Measurements from ENCODE around the gene FRMD4A. TPM values are rescaled to one million over a fixed set of nuclear protein-coding genes. Genes with fewer than 3 reads are reported as not detected.

The FRMD4A gene
- total and polyA plus RNA-seq, 2 of the 4 experiments (the other 2 are of a cell fraction), result 30.3 to 68.8 TPM

DNA sequence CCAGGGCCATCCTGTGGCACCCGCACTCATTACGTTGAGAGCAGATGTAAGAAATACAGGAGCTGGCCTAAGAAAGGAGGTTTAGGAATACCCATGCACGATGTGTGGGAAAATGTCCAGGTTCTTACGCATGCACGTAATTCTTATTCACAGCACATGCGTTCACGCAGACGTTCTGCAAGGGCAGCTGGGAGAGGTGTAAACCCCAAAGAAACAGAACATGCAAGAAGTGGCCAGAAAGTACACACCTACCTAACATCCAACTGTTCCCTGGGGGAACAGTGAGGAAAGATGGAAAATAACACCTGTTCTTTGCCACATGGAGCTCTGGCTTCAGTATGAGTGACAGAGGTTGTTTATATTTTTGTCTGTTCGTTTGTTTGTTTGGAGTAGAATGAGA lies 458.3 kb downstream of the FRMD4A start:
- no peak overlapping the region for H3K4me3 ChIP-seq (ENCODE audit: insufficient read depth, low read depth, low read length)
- H3K4ac ChIP-seq (ENCODE audit: low read depth, low read length), result no peak overlapping the region
- no peak overlapping the region for H3K14ac ChIP-seq (replicated peaks; ENCODE audit: low read depth, low read length)
- H2AK5ac ChIP-seq (ENCODE audit: low read depth, low read length), result peak overlapping the region; percentile 33; the same call in 1 of the 2 replicates
- H2AK9ac ChIP-seq (replicated peaks; ENCODE audit: low read depth, low read length, poor library complexity), result no peak overlapping the region
- no peak overlapping the region for H4K5ac ChIP-seq (ENCODE audit: low read depth, low read length)
- H3K18ac ChIP-seq (ENCODE audit: low read depth, low read length), result no peak overlapping the region; the same call in 1 of the 2 replicates
- H2AFZ ChIP-seq (replicated peaks; ENCODE audit: low read length, poor library complexity), result no peak overlapping the region
- no peak overlapping the region for H3K23ac ChIP-seq (ENCODE audit: low read depth, low read length)
- no peak overlapping the region for H2BK5ac ChIP-seq (ENCODE audit: low read depth, low read length, poor library complexity, severe bottlenecking)
- H3K56ac ChIP-seq (ENCODE audit: extremely low read depth, insufficient read depth, low read length), result no peak overlapping the region
- H3K9me3 ChIP-seq (ENCODE audit: control insufficient read depth, insufficient read depth, low read length), result no peaks in the 10 kb centered on the region
- dilution Hi-C loops (cut with HindIII; ENCODE audit: low sequenced_read_pairs, unreplicated experiment), result no loop called here
- no peak overlapping the region for H3K4me2 ChIP-seq (ENCODE audit: low read depth, low read length)
- H3K79me1 ChIP-seq (ENCODE audit: low read depth in 1 of 2, low read length in 2 of 2), result peaks cover 42 to 76% of the 10 kb centered on the region in 2 experiments
- no peak overlapping the region for H3K27ac ChIP-seq (ENCODE audit: insufficient read depth, low read length)
- ATAC-seq (ENCODE audit: low read depth) (no peak), DNase-seq (no peak)
- WGBS, 2 experiments (ENCODE audit: extremely low coverage in 2 of 2, insufficient read length in 1 of 2), result 67% methylated on average over 1 of the region's 9 CpGs; no CpG with 5 or more reads in 1 of the 2 experiments
- no peak overlapping the region for H2BK120ac ChIP-seq (ENCODE audit: low read depth, low read length)
- no peak overlapping the region for H2BK20ac ChIP-seq (ENCODE audit: low read depth, low read length)
- H4K8ac ChIP-seq (ENCODE audit: low read depth in 2 of 2, low read length in 2 of 2), result no peak overlapping the region
- intact Hi-C loops (cut with micrococcal nuclease), result no loop called here
- ChIA-PET CTCF (no interaction called here), POLR2A (ENCODE audit: unreplicated experiment) (no interaction called here)
- no peaks in the 10 kb centered on the region for H4K20me1 ChIP-seq (ENCODE audit: insufficient read depth, low read length)
- no peaks in the 10 kb centered on the region for H3K27me3 ChIP-seq (ENCODE audit: control insufficient read depth, insufficient read depth, low read length)
- H3K4me1 ChIP-seq (ENCODE audit: control insufficient read depth, insufficient read depth, low read length), result peaks cover 6% of the 10 kb centered on the region; the same call in 1 of the 2 replicates
- no TSS peak for BruUV-seq (replicated peaks)
- in situ Hi-C loops (cut with MboI; ENCODE audit: low sequenced_read_pairs), result no loop called here
- peaks cover 14% of the 10 kb centered on the region for H3K9me1 ChIP-seq (ENCODE audit: insufficient read depth, low read length)
- H3K9ac ChIP-seq (ENCODE audit: low read depth, low read length), result no peak overlapping the region
- H3K36me3 ChIP-seq (ENCODE audit: control insufficient read depth, insufficient read depth, low read length), result no peaks in the 10 kb centered on the region
- no peak for TF ChIP-seq RFX5 (IDR thresholded peaks at IDR 0.05; ENCODE audit: low read depth, low read length)
- no peak overlapping the region for H4K91ac ChIP-seq (ENCODE audit: insufficient read depth, low read depth, low read length)
- H2BK15ac ChIP-seq (ENCODE audit: low read depth, low read length), result no peak overlapping the region

All from IMR-90 (cell line).